ENCODE results near the gene AVP.

The AVP gene

GRCh38 chr20:3042625-3043024 lies 41.9 kb downstream of the AVP start:
- TF ChIP-seq TAF1 (IDR thresholded peaks at IDR 0.05; ENCODE audit: low read depth, low read length): no peak
- TF ChIP-seq PAX5 (IDR thresholded peaks at IDR 0.05; ENCODE audit: insufficient read depth, low read length, severe bottlenecking): no peak
- no peak for TF ChIP-seq POLR2A (IDR thresholded peaks at IDR 0.05; ENCODE audit: low read depth, low read length)
- no peak for TF ChIP-seq POU2F2 (IDR thresholded peaks at IDR 0.05; ENCODE audit: low read depth, low read length)
- TF ChIP-seq POLR2AphosphoS5 (IDR thresholded peaks at IDR 0.05; ENCODE audit: low read depth, low read length): no peak
- TF ChIP-seq SPI1 (IDR thresholded peaks at IDR 0.05; ENCODE audit: low read depth, low read length): no peak
- DNase-seq (ENCODE audit: insufficient read length, low spot score): no peak
- FAIRE-seq: no peak

GRCh38 chr20:3041854-3042409 lies 42.6 kb downstream of the AVP start:
- TF ChIP-seq POLR2AphosphoS5 (IDR thresholded peaks at IDR 0.05; ENCODE audit: low read depth, low read length) (no peak), POLR2A (IDR thresholded peaks at IDR 0.05; ENCODE audit: low read depth, low read length) (no peak)
- FAIRE-seq (no peak), DNase-seq (ENCODE audit: insufficient read length, low spot score) (no peak)

GRCh38 chr20:3040086-3040485 lies 44.4 kb downstream of the AVP start:
- TF ChIP-seq POLR2A (IDR thresholded peaks at IDR 0.05; ENCODE audit: low read depth, low read length): no peak
- TF ChIP-seq TAF1 (IDR thresholded peaks at IDR 0.05; ENCODE audit: low read depth, low read length): no peak
- TF ChIP-seq SPI1 (IDR thresholded peaks at IDR 0.05; ENCODE audit: low read depth, low read length): no peak
- no peak for TF ChIP-seq POLR2AphosphoS5 (IDR thresholded peaks at IDR 0.05; ENCODE audit: low read depth, low read length)
- TF ChIP-seq PAX5 (IDR thresholded peaks at IDR 0.05; ENCODE audit: insufficient read depth, low read length, severe bottlenecking): no peak
- TF ChIP-seq POU2F2 (IDR thresholded peaks at IDR 0.05; ENCODE audit: low read depth, low read length): no peak
- FAIRE-seq (no peak), DNase-seq (ENCODE audit: insufficient read length, low spot score) (no peak)

GRCh38 chr20:3039426-3039825 lies 45.1 kb downstream of the AVP start:
- TF ChIP-seq POU2F2 (IDR thresholded peaks at IDR 0.05; ENCODE audit: low read depth, low read length) (no peak), PAX5 (IDR thresholded peaks at IDR 0.05; ENCODE audit: insufficient read depth, low read length, severe bottlenecking) (no peak), TAF1 (IDR thresholded peaks at IDR 0.05; ENCODE audit: low read depth, low read length) (no peak), POLR2AphosphoS5 (IDR thresholded peaks at IDR 0.05; ENCODE audit: low read depth, low read length) (no peak)
- DNase-seq (ENCODE audit: insufficient read length, low spot score) (no peak), FAIRE-seq (no peak)

- FAIRE-seq (no peak), DNase-seq (ENCODE audit: insufficient read length, low spot score) (no peak)
- TF ChIP-seq SPI1 (IDR thresholded peaks at IDR 0.05; ENCODE audit: low read depth, low read length) (no peak), TAF1 (IDR thresholded peaks at IDR 0.05; ENCODE audit: low read depth, low read length) (no peak), POLR2AphosphoS5 (IDR thresholded peaks at IDR 0.05; ENCODE audit: low read depth, low read length) (no peak), POLR2A (IDR thresholded peaks at IDR 0.05; ENCODE audit: low read depth, low read length) (no peak), POU2F2 (IDR thresholded peaks at IDR 0.05; ENCODE audit: low read depth, low read length) (no peak), PAX5 (IDR thresholded peaks at IDR 0.05; ENCODE audit: insufficient read depth, low read length, severe bottlenecking) (no peak)
These were observed 46.1 kb downstream of the AVP start for GRCh38 chr20:3038454-3038853.

- FAIRE-seq (no peak), DNase-seq (ENCODE audit: insufficient read length, low spot score) (no peak)
These were observed 46.9 kb downstream of the AVP start for GRCh38 chr20:3037654-3038053.

GRCh38 chr20:3032624-3033023 lies 51.9 kb downstream of the AVP start:
- DNase-seq (ENCODE audit: insufficient read length, low spot score): no peak
- no peak for FAIRE-seq
- no peak for TF ChIP-seq TAF1 (IDR thresholded peaks at IDR 0.05; ENCODE audit: low read depth, low read length)
- TF ChIP-seq POLR2A (IDR thresholded peaks at IDR 0.05; ENCODE audit: low read depth, low read length): no peak
- no peak for TF ChIP-seq POU2F2 (IDR thresholded peaks at IDR 0.05; ENCODE audit: low read depth, low read length)
- no peak for TF ChIP-seq SPI1 (IDR thresholded peaks at IDR 0.05; ENCODE audit: low read depth, low read length)
- TF ChIP-seq POLR2AphosphoS5 (IDR thresholded peaks at IDR 0.05; ENCODE audit: low read depth, low read length): no peak
- TF ChIP-seq PAX5 (IDR thresholded peaks at IDR 0.05; ENCODE audit: insufficient read depth, low read length, severe bottlenecking): no peak

More at GRCh38 chr20:3037654-3038053, 46.9 kb downstream of the AVP start:
- no peak for TF ChIP-seq PAX5 (IDR thresholded peaks at IDR 0.05; ENCODE audit: insufficient read depth, low read length, severe bottlenecking)
- TF ChIP-seq TAF1 (IDR thresholded peaks at IDR 0.05; ENCODE audit: low read depth, low read length): no peak
- no peak for TF ChIP-seq POLR2A (IDR thresholded peaks at IDR 0.05; ENCODE audit: low read depth, low read length)
- no peak for TF ChIP-seq POU2F2 (IDR thresholded peaks at IDR 0.05; ENCODE audit: low read depth, low read length)
- no peak for TF ChIP-seq POLR2AphosphoS5 (IDR thresholded peaks at IDR 0.05; ENCODE audit: low read depth, low read length)
- no peak for TF ChIP-seq SPI1 (IDR thresholded peaks at IDR 0.05; ENCODE audit: low read depth, low read length)

All from GM12891 (cell line).